Endothelial cell (in vitro differentiated cells): Measurements from ENCODE around the gene C11orf68. TPM values are rescaled to one million over a fixed set of nuclear protein-coding genes. Genes with fewer than 3 reads are reported as not detected.

ENCODE experiments used
- DNase-seq: peaks from one replicate; pipeline ENCODE4 v3.0.0; 2021; ENCODE audit warnings: low spot score
- H3K27ac Mint-ChIP-seq: one replicate; pipeline ENCODE4 v1.8.0; 2021; ENCODE audit warnings: mixed read lengths, inconsistent platforms; ENCODE audit not compliant: unreplicated experiment
- H3K27me3 Mint-ChIP-seq: one replicate; pipeline ENCODE4 v1.8.0; 2021; ENCODE audit warnings: mild to moderate bottlenecking, moderate library complexity, mixed read lengths, inconsistent platforms; ENCODE audit not compliant: unreplicated experiment
- H3K36me3 Mint-ChIP-seq: one replicate; pipeline ENCODE4 v1.8.0; 2021; ENCODE audit warnings: mild to moderate bottlenecking, low read depth, mixed read lengths, inconsistent platforms; ENCODE audit not compliant: unreplicated experiment
- H3K4me1 Mint-ChIP-seq: one replicate; pipeline ENCODE4 v1.8.0; 2021; ENCODE audit warnings: mild to moderate bottlenecking, mixed read lengths, inconsistent platforms; ENCODE audit not compliant: unreplicated experiment
- H3K4me3 Mint-ChIP-seq: one replicate; pipeline ENCODE4 v1.8.0; 2021; ENCODE audit warnings: mild to moderate bottlenecking, mixed read lengths, inconsistent platforms; ENCODE audit not compliant: unreplicated experiment
- H3K9me3 Mint-ChIP-seq: one replicate; pipeline ENCODE4 v1.8.0; 2021; ENCODE audit warnings: mixed read lengths, inconsistent platforms; ENCODE audit not compliant: unreplicated experiment
- CTCF ChIP-seq: fragments of 200-600 bp; sonication (generic); IDR thresholded peaks from one replicate; pipeline ENCODE4 v1.5.0; 2021; ENCODE audit warnings: antibody characterized with exemption; ENCODE audit not compliant: unreplicated experiment
- total RNA-seq: library from RNA; stranded (reverse); fragmentation: NEBNext Ultra II Directional; extraction: Animal tissue kit (Norgen Biotek cat#: 25700); gene quantifications from one replicate; pipeline ENCODE4 v1.2.1, GENCODE V29; 2021; ENCODE audit not compliant: unreplicated experiment

Gene C11orf68
- total RNA-seq, 1 donor from 2014 or later, result 31.1 TPM

DNA sequence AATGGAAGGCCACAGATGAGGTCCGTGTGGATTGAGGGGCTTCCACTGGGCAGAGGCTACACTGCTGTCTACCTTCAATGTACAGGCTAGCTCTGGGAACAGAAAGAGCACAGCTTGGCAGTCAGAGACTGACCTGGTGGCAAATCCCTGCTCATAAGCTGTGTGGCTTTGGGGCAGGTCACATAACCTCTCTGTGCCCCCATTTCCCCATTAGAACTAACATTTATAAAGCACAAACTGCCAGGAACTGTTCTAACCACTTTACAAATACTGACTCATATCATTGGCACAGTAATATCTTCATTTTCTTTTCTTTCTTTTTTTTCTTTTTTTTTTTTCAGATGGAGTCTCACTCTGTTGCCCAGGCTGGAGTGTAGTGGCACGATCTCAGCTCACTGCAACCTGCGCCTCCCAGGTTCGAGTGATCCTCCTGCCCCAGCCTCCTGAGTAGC is 21.8 kb downstream of the C11orf68 start:
- H3K27ac Mint-ChIP-seq, result no peak overlapping the region
- no peak for TF ChIP-seq CTCF

GRCh38 chr11:65896034-65896999 is 22.5 kb downstream of the C11orf68 start:
- no peak overlapping the region for H3K4me3 Mint-ChIP-seq

More for the DNA sequence above, 21.8 kb downstream of the C11orf68 start:
- peaks cover 27% of the 10 kb centered on the region for H3K27me3 Mint-ChIP-seq
- H3K4me1 Mint-ChIP-seq, result peaks cover 23% of the 10 kb centered on the region
- H3K36me3 Mint-ChIP-seq, result no peaks in the 10 kb centered on the region
- H3K4me3 Mint-ChIP-seq, result no peak overlapping the region
- no peak for DNase-seq
- H3K9me3 Mint-ChIP-seq, result no peaks in the 10 kb centered on the region

DNA sequence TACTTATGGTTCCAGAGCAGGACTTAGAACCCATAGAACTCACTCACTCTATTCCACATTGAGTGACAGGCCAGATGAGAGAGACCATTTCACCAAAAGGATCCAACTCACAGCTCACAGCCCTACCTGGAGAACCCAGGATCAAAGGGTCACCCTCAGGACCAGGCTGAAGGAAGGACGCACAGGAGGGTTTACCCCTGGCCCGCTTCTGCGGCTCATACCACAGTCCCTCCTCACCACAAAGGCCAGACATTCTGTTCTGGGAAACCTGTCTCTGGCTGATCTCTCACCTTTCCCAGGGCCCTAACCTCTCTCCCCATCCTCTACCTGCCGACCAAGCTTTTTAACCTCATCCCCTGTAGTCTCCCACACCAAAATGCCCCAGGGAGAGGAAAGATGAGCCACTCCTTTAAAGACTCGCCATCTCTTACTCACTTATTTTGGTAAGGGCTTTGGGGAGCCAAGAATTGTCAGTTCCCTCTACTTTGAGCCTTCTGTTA is 23.3 kb downstream of the C11orf68 start:
- no peak for TF ChIP-seq CTCF
- peaks cover 25% of the 10 kb centered on the region for H3K4me1 Mint-ChIP-seq
- no peak for DNase-seq
- no peak overlapping the region for H3K4me3 Mint-ChIP-seq
- H3K9me3 Mint-ChIP-seq, result no peaks in the 10 kb centered on the region
- no peaks in the 10 kb centered on the region for H3K36me3 Mint-ChIP-seq
- peaks cover 20% of the 10 kb centered on the region for H3K27me3 Mint-ChIP-seq
- no peak overlapping the region for H3K27ac Mint-ChIP-seq

More at GRCh38 chr11:65896034-65896999, 22.5 kb downstream of the C11orf68 start:
- Mint-ChIP-seq H3K27me3 (peaks cover 26% of the 10 kb centered on the region), H3K27ac (no peak overlapping the region), H3K9me3 (no peaks in the 10 kb centered on the region), H3K4me1 (peaks cover 25% of the 10 kb centered on the region), H3K36me3 (no peaks in the 10 kb centered on the region)
- DNase-seq, result no peak
- TF ChIP-seq CTCF, result no peak

DNA sequence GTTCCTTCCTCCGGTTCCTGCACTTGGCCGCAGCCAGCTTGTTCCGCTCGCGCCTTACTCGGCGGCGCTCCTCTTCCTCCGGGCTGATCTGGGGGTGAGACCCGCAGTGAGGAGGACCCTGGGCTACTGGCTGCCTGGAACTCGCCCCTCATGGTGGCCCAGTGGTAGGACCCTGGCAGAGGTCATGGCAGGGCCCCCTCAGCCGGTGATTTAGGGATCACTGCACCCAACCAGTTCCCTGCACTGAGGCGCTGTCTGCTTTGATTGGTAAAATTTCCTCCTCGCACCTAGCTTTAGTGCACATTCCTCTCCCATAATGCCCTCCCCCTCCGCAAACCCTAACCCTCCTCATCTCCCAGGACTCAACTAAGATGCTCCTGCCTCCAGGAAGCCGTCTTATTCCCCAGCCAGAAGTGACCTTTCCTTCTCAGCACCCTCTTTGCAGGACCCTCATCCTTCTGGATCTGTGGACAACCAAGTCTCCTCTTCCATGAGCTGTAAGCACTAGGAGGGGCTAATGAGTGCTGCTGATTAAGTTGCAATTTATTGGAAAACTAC is 24.7 kb downstream of the C11orf68 start:
- H3K36me3 Mint-ChIP-seq, result peaks cover 1% of the 10 kb centered on the region

More for the DNA sequence above, 24.7 kb downstream of the C11orf68 start:
- Mint-ChIP-seq H3K4me1 (peaks cover 37% of the 10 kb centered on the region), H3K27ac (peak overlapping the region; percentile 31), H3K9me3 (no peaks in the 10 kb centered on the region), H3K27me3 (peaks cover 31% of the 10 kb centered on the region), H3K4me3 (no peak overlapping the region)
- DNase-seq, result no peak
- no peak for TF ChIP-seq CTCF
